Urinary bladder (tissue), 4 donors: Measurements from ENCODE around the gene MTSS2. TPM values are rescaled to one million over a fixed set of nuclear protein-coding genes. Genes with fewer than 3 reads are reported as not detected.
A peak's percentile ranks its signal among the peaks of the same experiment; 100 is the strongest.

Source experiments
- DNase-seq: peaks from one replicate; pipeline ENCODE4 v3.0.0-alpha.2; 2015; ENCODE audit errors: extremely low spot score
- H3K27ac ChIP-seq: one replicate; pipeline ENCODE4 v1.5.1; 2013; ENCODE audit warnings: low read depth, mild to moderate bottlenecking, moderate library complexity
- H3K36me3 ChIP-seq: one replicate; pipeline ENCODE4 v1.6.1; 2013; ENCODE audit warnings: mild to moderate bottlenecking, moderate library complexity; ENCODE audit not compliant: insufficient read depth
- H3K4me1 ChIP-seq: one replicate; pipeline ENCODE4 v1.6.1; 2013; ENCODE audit warnings: mild to moderate bottlenecking, moderate library complexity; ENCODE audit not compliant: insufficient read depth
- H3K4me3 ChIP-seq: one replicate; pipeline ENCODE4 v1.5.1; 2013; ENCODE audit warnings: low read depth, low read length
- WGBS: extraction: QIAGEN DNeasy Blood & Tissue Kit; methylation state at CpG from one replicate; pipeline ENCODE4 v1.1.7; 2013; 5-methylcytosine and 5-hydroxymethylcytosine counted together
- polyA plus RNA-seq: library from polyadenylated mRNA; stranded (reverse); fragments of 200-250 nt; gene quantifications from one replicate; pipeline ENCODE4 v1.2.3, GENCODE V29; 2013
- total RNA-seq: library from RNA; depleted of rRNA; stranded (reverse); fragments of >200 nt; gene quantifications from one replicate; pipeline ENCODE4 v1.2.3, GENCODE V29; 2014
- donor health status: healthy with polysubstance abuse.
- donor health status: healthy.

The MTSS2 gene
- total and polyA plus RNA-seq, 2 donors, result 29.3 to 82.0 TPM

DNA sequence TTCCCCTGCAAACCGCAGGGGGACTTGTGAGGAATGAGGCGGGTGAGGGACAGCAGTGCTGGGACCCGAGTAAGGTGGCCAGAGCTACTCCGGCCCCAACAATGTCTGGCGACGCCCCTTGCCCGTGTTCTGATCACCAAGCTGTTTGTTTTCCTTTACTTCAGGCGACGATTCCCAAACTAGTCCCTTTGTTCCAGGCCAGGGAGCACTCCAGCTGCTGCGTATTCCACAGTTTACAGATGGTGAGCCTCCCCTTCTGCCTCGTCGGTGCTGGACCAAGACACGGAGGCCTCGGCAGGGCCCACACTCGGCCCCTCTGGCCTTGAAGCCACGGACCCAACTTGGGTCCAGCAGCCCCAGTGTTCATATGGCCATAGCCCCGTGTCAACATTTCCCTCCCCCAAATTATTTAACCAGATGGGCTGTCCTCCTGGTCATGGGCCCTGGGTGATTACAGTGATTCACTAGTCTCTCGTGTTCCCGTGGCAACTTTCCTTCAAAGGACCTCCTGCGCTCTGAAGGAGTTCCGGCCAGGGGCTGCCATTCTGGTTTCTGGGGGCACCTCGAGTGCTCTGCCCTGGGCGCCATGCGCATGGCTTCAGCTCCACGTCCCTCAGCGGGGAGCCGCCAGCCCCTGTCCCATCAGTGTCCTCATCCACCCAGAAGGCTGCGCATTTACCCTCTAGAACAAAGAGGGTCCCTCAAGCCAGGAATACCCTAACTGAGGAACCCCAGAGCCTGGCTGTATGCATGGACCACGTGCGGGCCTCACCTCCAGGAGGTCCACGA is 24.8 kb upstream of the MTSS2 start:
- WGBS, result 93% methylated on average over 31 of the region's 31 CpGs
- Histone ChIP-seq H3K27ac (no peak overlapping the region), H3K4me1 (no peaks in the 10 kb centered on the region), H3K36me3 (no peaks in the 10 kb centered on the region), H3K4me3 (no peak overlapping the region)
- no peak for DNase-seq

DNA sequence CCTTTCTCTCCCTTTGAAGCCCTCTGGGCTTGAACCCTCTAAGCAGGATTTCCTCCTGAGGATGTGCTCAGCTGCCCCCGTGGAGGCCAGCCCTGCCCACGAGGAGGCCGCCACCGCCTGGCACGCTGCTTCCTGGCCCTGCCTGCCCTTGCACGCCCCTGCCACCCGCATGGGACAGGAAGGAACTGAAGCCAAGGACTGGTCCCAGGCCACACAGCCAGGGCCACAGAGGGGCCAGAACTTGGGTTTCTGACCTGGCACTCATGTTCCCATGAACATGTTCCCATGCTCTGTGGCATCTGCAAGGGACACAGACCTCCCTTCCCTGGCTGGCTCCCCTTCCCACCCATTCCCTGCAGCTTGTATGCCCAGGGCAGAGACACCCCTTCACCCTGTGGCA is 24.1 kb upstream of the MTSS2 start:
- no peak for DNase-seq
- Histone ChIP-seq H3K27ac (no peak overlapping the region), H3K4me1 (no peaks in the 10 kb centered on the region), H3K36me3 (no peaks in the 10 kb centered on the region), H3K4me3 (no peak overlapping the region)
- WGBS, result 69% methylated on average over 7 of the region's 7 CpGs

DNA sequence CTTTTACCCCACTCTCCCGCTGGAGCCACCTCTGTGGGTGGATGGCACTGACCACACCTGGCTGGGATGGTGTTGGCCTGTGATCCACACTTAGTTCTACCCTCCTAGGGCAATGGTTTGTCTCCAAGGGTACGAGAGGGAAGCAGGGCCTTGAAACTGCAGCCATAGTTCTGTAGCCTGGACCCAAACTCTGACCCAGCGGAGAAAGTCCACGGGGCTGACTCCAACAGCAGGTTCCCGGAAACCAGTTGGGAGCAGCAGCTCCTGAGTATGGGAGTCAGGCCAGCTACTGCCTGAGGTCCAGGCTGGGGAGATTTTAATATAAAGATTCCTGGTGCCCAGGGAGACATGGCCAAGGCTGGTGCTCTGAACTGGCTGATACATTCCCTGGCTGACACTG is 23.6 kb upstream of the MTSS2 start:
- WGBS, result 91% methylated on average over 5 of the region's 5 CpGs
- H3K27ac ChIP-seq, result no peak overlapping the region

DNA sequence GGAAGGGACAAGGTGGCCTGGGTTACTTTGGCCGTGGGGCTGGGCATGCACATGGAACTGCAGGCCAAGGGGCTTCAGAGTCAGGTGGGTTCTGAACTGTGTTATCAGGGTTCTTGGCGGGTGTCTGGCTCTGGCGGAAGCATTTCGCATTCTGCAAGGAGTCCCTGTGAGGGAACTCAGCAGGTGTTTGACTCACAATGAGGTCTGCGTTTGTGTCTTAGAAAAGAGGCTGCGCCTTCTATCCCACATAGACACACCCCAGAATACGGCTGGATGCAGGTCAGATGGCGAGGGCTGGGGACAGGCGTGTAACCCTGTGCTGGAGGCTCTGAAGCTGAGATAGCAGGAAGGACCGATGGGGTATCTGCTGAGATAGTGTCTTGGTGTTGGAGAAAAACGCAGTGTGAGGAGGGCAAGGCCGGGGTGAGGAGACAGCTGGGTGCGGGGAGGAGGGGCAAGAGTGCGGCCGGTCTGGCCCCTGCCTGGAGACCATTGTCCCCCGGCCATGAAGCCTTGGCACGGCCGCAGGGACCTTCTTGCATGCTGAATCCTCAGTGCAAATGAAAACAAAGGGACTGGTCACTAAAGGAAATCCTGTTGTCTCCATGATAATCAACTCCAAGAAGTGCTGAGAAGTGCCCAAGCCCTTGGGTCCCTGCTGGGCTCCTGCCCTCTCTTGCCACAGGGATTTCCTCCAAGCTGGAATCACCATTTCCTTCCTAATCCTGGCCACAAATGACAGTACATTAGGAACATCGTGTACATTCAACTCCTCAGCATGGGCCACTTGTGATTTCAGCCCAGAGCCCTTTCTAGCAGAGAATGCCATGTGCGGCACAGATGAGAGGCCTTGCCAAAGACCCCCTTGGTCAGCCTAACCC is 22.8 kb upstream of the MTSS2 start:
- WGBS, result 80% methylated on average over 20 of the region's 20 CpGs
- DNase-seq, result no peak
- Histone ChIP-seq H3K27ac (no peak overlapping the region), H3K4me3 (no peak overlapping the region), H3K36me3 (no peaks in the 10 kb centered on the region), H3K4me1 (no peaks in the 10 kb centered on the region)

More for the DNA sequence above, 23.6 kb upstream of the MTSS2 start:
- no peaks in the 10 kb centered on the region for H3K36me3 ChIP-seq
- DNase-seq, result no peak
- no peaks in the 10 kb centered on the region for H3K4me1 ChIP-seq
- no peak overlapping the region for H3K4me3 ChIP-seq

GRCh38 chr16:70706948-70707465 is 21.2 kb upstream of the MTSS2 start:
- H3K36me3 ChIP-seq, result no peaks in the 10 kb centered on the region
- no peak overlapping the region for H3K27ac ChIP-seq
- DNase-seq, result no peak
- H3K4me3 ChIP-seq, result no peak overlapping the region
- no peaks in the 10 kb centered on the region for H3K4me1 ChIP-seq
- WGBS, result 21% methylated on average over 7 of the region's 7 CpGs

GRCh38 chr16:70705056-70705455 is 19.2 kb upstream of the MTSS2 start:
- H3K27ac ChIP-seq, result no peak overlapping the region
- no peak overlapping the region for H3K4me3 ChIP-seq
- no peaks in the 10 kb centered on the region for H3K36me3 ChIP-seq
- WGBS, result 91% methylated on average over 8 of the region's 8 CpGs
- no peak for DNase-seq
- no peaks in the 10 kb centered on the region for H3K4me1 ChIP-seq

GRCh38 chr16:70704586-70704985 is 18.7 kb upstream of the MTSS2 start:
- Histone ChIP-seq H3K4me1 (no peaks in the 10 kb centered on the region), H3K4me3 (no peak overlapping the region), H3K36me3 (no peaks in the 10 kb centered on the region), H3K27ac (no peak overlapping the region)
- no peak for DNase-seq
- WGBS, result 83% methylated on average over 11 of the region's 11 CpGs

GRCh38 chr16:70703835-70704381 is 18.1 kb upstream of the MTSS2 start:
- H3K4me3 ChIP-seq, result no peak overlapping the region
- no peak for DNase-seq
- H3K27ac ChIP-seq, result peak overlapping the region; percentile 0
- no peaks in the 10 kb centered on the region for H3K4me1 ChIP-seq
- WGBS, result 78% methylated on average over 6 of the region's 6 CpGs
- no peaks in the 10 kb centered on the region for H3K36me3 ChIP-seq

DNA sequence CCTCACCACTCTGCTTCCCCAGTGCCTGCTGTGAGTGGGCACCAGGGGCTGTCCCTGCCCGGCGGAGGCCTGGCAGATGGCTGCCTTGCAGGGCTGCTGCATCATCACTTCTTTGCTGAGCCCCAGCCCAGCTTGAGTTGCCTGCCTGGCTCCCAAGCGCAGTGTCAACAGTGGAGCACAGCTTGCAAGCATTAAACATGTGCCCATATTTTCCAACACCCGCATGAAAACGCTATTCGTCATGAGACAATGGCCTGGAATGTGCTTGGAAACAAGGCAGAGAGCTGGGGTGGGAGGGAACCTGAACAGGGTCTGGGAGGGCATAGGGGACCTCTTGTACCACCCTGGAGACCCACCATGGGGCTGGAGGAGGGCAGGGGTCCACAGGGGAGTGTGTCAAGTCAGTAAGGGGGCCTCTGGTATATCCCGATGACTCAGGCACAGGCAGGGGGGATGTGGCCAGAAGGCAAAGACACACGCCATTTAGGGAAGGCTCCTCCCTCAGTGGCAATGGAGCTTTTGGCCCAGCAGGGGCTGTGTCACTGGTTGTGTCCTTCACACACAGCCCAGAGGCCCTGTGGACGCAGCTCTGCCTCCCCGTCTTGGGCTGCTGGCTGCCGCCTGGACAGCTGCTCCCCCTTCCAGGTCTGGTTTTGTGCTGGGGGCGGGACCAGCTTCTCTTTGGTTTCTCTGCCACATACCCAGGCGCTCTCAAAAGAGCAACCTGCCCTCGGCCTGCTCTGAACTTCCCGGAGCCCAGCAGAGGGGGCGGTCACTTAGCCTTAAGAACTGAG is 17.4 kb upstream of the MTSS2 start:
- no peaks in the 10 kb centered on the region for H3K36me3 ChIP-seq
- no peaks in the 10 kb centered on the region for H3K4me1 ChIP-seq
- 45% methylated on average over 16 of the region's 16 CpGs for WGBS
- H3K4me3 ChIP-seq, result no peak overlapping the region
- DNase-seq, result no peak
- H3K27ac ChIP-seq, result peak overlapping the region; percentile 0

GRCh38 chr16:70702624-70703023 is 16.8 kb upstream of the MTSS2 start:
- H3K36me3 ChIP-seq, result no peaks in the 10 kb centered on the region
- WGBS, result 79% methylated on average over 8 of the region's 8 CpGs
- no peak overlapping the region for H3K4me3 ChIP-seq
- no peaks in the 10 kb centered on the region for H3K4me1 ChIP-seq
- DNase-seq, result no peak
- peak overlapping the region; percentile 28 for H3K27ac ChIP-seq

DNA sequence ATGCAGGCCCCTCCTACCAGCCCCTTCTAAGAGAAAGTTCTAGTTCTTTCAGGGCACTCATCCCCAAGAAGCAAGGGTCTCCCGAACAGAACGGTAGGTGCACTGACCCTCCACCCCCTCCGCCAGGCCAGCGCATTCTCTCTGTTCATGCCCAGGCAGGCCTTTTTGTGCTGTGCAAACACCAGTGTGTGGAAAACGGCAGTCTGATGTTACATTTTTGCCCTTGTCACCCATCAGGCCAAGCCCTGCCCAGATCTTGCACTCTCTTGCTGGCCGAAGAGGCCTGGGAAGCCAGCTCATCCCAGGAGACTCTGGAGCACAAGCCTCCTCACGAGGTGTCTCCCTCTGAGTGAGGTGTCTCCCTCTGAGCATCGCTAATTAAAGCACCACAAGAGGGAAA is 16.1 kb upstream of the MTSS2 start:
- Histone ChIP-seq H3K36me3 (no peaks in the 10 kb centered on the region), H3K4me3 (no peak overlapping the region), H3K4me1 (no peaks in the 10 kb centered on the region), H3K27ac (no peak overlapping the region)
- 82% methylated on average over 8 of the region's 8 CpGs for WGBS
- no peak for DNase-seq

DNA sequence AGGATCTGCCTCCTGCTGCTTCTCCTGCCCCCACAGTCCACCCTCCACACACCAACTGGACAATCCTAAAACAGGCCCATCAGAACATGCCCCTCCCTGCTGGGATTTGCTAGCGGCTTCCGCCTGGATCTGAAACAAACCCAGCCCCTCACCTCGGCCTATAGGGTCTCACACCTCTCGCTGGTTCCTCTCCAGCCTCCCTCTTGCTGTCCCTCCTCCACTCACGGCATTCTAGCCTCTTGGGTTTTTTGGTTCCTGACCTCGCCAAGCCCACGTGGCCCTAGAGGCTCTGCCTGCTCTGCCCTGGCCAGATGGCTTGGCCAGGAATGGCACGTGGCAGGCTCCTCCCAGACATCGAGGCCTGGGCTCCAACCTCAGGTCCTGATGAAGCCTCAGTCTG is 15.7 kb upstream of the MTSS2 start:
- DNase-seq, result no peak
- Histone ChIP-seq H3K4me3 (no peak overlapping the region), H3K36me3 (no peaks in the 10 kb centered on the region), H3K4me1 (no peaks in the 10 kb centered on the region), H3K27ac (peak overlapping the region; percentile 69)
- WGBS, result 77% methylated on average over 9 of the region's 9 CpGs

- no peak for DNase-seq
Measured at GRCh38 chr16:70701036-70701435, 15.2 kb upstream of the MTSS2 start.

More at GRCh38 chr16:70701036-70701435, 15.2 kb upstream of the MTSS2 start:
- no peaks in the 10 kb centered on the region for H3K36me3 ChIP-seq
- 78% methylated on average over 3 of the region's 3 CpGs for WGBS
- no peak overlapping the region for H3K4me3 ChIP-seq
- H3K4me1 ChIP-seq, result no peaks in the 10 kb centered on the region
- H3K27ac ChIP-seq, result peak overlapping the region; percentile 69
